ENCODE data around the gene PELI1.
"Not testable (repeated sequence)": the region's sequence is repeated elsewhere in the genome, so short reads cannot be mapped to it uniquely, and the experiment has no call there.

PELI1 gene

DNA sequence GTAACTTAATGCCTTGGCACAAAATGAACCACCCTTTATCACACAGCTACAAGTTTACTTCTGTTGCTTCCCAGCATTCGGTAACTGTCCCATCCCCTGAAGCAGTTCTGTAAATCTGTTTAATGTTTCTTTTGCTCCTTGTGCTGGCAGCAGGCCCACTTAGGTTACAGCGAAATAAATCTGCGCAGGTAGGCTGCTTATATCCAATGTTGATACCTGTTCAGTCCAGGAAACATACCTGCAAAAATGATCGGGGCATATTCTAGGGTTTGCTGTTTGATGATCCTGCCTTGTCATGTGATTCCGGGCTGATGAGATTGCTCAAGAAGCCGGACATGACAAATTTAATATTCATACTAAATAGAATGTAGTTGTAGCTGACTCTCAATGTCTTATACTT, 23.3 kb downstream of the PELI1 start:
- no peak for DNase-seq

DNA sequence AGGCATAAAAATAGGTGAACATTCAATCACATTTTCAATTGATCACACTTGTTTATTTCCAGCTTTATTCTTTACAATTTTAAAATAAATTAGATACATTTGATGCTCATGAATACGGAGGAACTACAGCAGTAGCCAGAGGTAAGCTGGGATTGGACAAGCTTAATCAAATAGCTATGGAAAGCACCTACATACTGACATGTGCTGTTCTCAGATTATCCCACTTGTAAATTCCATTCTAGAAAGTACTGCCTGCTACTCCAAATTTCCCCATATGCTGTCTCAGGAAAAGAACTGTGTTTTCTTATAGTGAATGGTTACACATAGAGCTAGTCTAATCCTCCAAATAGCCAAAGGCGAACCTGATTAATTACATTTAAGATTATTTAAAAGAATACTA, 24.2 kb downstream of the PELI1 start:
- DNase-seq = no peak

DNA sequence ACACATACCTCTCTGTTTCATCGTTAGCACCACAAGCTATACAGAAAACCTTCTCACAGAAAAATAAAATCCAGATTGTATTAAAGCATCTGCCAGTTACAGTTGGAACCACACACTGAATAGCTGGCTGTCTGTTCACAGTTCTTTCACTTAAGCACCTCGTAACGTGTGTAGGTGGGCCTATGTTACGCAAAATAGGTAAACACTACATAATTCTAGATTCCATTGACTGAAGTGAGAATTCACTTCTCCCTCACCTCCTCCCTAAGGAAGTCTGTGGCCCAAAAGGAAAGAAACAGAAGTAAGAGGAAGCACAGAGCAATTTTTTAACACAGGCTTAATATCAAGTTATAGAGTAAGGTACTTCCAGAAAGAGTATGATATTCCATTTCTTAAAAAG, 24.9 kb downstream of the PELI1 start:
- DNase-seq = no peak

DNA sequence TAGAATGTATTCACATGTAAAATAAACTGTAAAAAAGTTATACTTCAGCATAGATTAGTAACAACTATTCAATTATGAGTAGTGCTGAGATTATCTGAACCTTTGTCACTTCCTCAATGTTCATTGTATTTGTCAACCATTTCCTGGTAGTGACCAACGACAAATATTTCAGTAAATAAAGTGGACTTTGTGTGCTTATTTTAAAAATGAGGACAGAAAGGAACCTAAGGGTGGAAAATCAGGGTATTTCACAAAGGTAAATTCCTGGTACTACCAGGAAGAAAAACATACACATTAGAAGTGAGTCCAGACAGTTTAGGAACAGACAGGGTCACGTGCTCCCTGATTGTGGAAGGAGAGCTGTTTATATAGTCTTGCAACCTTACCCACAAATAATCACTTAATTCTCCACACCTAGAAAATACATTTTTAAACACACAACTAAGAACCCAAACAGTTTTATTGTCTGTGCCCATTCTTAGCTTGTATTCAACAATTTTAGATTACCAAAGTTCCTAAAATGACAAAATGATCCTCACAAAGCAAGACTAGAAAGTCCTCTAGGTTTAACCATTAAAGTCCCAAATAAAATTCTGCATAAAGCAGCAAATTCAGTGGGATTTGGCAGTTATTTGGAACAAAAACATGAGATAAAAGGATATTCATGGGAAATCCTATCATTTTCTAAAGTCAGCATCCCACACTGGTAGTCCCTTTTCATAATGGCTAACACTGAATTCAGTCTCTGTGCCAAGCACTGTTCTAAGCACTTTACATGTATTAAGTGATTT, 28.2 kb downstream of the PELI1 start:
- peak; percentile 28 for DNase-seq

DNA sequence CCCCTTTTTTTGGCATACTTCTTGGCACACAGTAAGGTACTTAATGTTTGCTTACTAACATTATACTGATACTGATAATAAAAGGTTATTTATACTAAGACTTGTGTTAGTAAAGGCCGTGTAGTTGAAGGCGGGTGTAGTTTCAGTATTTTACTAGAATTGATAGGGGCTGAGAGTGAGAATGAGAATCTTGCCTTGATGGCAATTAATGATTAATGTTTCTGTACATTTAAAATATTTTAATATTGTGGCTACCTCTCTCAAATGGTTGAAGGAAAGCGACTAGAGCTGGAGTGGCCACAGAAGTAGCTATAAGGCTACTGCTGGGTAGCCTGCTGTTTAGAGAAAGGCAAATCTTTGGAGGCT, 29.3 kb downstream of the PELI1 start:
- no peak for DNase-seq

DNA sequence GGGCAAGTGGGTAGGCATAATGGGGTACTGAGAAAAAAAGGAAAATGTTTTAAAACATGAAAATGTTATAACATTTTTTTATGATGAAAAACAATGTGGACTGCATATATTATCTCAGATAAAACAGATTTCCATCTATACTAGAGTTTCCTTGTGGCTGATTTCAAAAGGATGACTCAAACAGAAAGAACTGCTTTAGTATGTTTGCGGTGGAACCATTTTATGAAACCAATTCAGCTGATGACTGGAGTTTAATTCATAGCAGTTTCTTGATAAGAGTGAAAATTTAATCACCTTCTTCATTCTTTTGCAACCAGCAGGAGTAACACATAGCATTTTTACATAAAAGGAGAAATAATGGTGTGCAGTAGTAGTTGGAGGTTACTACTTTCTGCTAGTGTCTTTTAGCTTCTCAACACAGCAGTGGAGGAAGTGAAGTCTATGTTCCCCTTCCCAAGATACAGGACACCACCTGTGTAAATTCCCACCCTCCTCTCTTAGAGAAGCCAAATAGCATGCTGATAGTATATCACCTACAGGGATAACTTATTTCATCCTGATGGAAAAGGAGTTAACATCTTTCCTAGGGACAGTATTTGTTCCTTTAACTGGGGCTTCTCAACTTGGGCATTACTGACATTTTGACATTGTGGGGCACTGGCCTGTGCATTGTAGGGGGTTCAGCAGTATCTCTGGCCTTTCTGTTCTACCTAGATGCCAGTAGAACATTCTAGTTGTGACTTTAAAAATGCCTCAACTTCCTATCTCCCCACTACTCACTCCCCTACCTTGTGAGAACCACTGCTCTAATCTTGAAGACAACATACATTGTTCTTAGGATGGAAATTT, 29.9 kb downstream of the PELI1 start:
- peak; percentile 46 for DNase-seq

DNA sequence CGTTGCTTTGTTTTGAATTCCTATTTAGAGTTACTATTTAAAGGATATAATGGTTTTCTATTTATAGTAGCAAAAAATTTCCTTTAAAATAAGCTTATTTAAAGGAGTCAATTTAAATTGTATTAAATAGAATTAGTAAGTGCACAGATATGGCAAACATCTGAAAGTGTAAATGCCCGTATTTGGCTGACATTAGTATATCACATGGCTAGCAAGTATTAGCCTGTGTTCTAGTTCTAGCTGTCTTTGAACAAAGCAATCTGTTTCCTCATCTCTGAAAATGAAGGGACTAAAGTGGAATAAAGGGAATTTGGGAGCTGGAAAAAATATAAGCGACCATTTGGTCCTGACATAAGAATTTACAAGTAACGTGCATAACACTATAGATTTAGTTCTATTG, 32.2 kb downstream of the PELI1 start:
- DNase-seq = no peak

DNA sequence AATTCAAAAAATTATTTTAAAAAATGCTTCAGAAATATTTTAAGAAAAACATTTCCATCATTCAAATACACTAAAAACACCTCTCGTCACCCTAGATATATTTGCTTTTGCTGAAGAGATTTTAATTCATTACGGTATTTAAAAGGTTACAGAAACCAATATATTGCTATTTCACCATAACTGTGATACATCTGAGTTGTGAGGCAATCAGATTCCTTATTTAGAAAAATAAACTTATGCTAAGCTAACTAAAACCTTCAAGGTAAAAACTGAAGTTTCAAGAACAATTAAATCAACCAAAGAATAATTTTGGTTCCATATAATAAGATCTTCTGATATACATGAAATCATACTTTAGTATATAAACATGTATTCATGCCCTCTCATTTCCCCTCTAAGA, 32.8 kb downstream of the PELI1 start:
- no peak for DNase-seq

DNA sequence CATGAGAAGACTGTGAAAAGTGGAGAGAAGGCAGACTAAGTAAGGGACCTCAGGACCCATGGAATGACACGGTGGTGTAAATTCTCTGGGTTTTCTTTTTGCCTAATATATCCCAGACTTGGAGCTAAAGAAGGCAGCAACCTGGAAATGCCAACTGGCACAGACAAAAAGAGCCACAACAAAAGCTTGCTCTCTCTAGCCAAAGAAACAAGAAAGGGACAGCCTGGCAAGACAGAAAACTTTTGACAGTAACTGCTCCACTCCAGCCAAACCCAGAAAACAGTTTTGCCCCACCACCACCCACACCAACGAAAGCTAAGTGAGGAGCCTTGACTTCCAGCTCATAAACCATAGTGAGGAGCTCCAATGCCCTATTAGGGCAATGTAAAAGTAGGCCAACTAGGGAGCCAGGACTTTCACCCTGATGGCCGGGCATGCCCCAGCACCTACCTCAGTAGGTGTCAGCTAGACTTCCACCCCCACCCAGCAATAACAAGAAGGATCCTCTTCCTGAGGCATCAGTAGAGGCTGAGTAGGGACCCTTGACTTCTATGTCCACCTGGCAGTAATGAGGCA, 35.5 kb downstream of the PELI1 start:
- no peak for DNase-seq

DNA sequence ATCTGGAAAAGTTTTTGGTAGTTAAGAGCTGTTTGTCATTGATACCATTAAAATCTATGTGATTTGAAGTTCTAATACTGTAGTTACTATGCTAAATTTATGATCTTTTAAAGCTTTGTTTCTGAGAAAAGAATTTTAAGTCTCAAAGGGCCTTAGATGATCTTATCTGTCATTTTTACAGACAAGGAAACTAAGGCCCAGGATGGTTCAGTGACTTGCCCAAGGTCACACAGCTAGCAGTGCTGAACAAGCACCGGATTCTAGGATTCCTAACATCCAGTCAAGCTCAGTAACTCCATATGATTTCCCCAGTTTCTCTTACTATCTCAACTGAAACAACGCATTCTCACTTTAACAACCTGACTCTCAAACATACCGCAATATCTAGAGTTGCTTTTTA, 37.7 kb downstream of the PELI1 start:
- no peak for DNase-seq

DNA sequence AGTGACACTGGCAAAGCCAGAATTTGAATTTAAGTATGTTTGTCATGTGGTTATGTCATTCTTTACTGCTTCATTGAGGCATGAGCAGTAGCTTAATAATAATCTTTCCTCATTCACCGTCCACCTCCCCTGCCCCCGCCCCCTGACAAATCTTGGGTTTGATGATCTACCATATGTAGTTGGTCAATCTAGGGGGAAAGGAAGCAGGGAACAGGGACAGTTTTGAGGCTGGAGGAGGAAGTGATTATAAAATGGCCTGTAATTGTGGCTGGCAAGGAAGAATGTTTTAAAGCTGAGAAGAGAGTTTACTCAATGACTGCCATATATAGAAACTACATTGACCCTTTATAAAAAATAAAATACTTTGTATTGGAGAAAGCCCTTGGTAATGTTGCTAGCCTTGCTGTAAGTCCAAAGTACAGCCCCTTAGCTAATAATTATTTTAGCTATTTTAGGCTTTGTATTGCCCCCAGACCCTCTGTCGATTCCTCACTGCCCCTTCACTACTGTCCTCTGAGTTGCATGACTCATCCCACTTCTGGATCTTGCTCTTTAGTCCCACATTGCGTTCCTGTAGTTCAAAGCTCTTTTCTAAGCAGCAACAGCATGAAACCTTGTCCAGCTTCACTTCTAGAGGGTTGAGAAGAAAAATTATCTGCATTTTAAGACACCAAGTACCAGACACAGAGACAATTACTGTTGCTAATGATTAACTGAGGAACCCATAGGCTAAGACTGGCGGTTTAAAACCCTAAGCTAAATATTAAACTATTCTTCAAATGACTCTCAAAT, 38.4 kb downstream of the PELI1 start:
- peak; percentile 8 for DNase-seq

DNA sequence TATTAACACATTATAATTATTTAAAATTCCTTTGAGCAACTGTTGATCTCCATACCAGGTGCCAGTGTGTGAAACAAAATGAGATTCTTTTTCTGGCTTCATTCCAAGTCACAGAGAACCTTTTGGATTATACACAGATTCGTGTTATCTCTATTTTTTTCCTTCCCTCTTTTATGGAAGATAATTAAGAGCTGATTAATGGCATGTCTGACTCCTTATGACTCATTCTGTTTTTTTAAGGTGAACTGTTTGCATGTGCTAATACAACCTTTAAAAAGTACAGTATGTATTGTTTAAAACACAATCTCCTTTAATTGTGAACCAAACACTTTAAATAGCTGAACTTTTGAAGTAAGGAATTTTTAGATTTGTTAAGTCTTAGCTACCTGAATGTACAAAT, 39.3 kb downstream of the PELI1 start:
- DNase-seq = no peak

DNA sequence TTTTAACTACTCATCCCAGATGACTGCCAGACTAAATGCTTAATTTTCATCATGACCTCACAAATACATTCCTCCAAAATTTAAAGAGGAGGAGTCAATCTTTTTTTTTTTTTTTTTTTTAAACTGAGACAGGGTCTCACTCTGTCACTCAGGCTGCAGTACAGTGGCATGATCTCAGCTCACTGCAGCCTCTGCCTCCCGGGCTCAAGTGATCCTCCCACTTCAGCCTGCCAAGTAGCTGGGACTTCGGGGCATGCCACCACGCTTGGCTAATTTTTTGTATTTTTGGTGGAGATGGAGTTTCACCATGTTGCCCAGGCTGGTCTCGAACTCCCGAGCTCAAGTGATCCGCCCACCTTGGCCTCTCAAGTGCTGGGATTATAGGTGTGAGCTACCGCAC, 41.5 kb downstream of the PELI1 start:
- DNase-seq = not testable (repeated sequence)

DNA sequence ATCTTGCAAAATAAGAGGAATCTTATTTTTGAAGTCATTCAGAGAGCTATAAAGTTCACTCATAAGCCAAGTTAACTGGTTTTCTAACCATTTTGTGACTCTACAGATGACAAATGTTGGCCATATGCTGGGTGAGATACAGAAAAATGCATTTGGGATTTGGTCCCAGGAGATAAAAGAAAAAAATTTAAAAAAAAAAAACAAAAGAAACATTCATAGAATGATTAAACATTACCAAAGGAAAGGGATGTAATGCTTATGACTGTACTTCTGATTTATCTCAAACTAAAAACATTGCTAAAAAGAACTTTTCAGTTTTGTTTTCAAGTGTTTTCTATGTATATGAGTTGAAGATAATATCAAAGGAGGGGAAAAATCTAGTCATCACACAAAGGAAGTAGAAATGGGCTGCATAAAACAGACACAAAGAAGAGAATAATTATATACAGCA, 43.1 kb downstream of the PELI1 start:
- DNase-seq = peak; percentile 50

DNA sequence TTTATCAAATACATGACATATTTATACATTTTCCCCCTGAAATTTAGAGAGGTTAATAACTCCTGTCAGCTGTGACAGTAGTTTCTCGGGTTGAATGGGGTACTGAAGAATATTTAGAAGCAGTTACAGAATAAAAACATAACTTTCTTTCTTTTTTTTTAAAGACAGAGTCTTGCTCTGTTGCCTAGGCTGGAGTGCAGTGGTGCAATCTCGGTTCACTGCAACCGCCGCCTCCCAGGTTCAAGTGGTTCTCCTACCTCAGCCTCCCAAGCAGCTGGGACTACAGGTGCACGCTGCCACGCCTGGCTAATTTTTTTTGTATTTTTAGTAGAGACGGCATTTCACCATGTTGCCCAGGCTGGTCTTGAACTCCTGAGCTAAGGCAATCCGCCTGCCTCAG, 43.6 kb downstream of the PELI1 start:
- DNase-seq = not testable (repeated sequence)

DNA sequence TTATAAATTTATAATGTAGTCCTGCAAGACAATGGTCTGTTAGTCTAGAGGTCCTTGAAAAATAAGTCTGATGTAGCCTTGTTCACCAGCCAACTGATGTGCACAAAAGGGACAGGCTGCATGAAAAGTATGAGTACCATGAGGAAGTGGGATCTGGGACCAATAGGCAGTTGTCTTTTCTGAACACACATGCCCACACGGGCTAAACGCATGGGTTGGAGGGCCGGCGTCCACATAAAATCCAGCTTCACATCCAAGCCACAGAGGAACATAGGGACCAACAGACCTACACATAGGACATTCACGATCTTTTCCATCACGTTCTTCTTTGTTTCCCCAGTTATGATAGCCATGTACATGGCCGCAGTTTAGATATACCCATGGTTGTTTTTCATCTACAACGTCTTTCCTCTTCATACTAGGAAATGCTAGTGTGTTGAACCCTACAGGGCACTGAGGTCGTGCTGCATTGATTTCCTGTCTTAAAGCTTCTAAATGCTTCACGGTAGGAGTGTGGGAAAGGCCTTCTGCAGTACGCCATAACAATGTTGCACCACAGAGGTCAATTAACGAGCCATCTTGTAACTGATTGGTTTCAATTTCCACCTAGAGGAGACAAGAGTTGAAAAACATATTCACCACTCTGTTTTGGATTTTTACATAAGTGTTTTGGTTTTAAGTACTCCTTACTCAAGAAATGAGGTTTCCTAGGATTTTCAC, 49.4 kb downstream of the PELI1 start:
- DNase-seq = no peak

DNA sequence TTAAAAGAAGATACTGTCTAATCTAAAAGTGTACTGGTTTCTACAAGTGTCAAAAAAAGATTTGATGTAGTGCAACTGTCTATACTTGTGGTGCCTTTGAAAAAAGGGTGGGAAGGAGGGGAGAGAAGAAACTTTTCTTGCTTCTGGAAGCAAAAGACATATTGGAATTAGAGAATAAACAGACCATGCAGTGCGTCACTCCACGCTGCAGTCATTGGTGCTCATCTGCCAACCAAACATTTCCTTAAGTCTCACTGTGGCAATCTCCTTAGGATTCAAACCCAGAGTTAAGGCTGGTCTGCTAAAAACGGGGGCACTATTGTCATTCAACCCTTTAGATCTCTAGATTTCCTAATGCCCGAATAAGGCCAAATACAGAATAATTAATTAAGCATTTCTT, 50.9 kb downstream of the PELI1 start:
- DNase-seq = no peak

DNA sequence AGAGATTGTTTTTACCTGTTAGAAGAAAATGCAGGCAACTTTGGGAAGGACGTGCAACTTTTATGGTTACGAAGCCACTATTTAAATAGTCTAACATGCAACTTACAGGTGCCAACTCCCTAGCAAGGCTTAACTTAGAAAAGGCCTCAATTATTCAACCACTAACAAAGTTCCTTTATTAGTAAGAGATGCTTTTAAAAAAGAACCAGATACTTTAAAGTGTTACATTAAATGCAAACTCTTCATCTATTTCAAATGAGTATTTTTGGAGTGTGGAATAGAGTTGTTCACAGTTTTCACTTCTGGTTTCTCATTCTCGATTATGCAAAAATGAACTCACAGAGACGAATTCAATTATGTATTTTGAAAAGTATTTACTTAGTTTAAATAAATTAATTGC, 51.7 kb downstream of the PELI1 start:
- DNase-seq = no peak

DNA sequence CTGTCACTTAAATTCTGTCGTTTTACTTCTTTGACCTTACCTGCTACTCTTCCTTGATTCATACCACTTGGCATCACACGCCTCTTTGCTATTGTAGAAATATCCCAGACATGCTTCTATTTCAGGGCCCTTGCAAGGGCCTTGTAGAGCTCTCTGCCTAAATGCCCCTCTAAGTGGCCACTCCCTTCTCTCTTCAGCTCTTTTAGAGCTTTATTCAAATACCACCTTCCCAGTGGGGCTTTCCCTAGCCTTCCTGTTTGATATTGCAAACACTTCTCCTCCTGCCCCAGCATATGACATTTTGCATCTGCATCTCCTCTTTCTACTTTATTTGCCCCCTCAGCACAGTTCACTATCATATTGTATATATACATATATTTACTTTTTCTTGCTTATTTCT, 54.0 kb downstream of the PELI1 start:
- no peak for DNase-seq

DNA sequence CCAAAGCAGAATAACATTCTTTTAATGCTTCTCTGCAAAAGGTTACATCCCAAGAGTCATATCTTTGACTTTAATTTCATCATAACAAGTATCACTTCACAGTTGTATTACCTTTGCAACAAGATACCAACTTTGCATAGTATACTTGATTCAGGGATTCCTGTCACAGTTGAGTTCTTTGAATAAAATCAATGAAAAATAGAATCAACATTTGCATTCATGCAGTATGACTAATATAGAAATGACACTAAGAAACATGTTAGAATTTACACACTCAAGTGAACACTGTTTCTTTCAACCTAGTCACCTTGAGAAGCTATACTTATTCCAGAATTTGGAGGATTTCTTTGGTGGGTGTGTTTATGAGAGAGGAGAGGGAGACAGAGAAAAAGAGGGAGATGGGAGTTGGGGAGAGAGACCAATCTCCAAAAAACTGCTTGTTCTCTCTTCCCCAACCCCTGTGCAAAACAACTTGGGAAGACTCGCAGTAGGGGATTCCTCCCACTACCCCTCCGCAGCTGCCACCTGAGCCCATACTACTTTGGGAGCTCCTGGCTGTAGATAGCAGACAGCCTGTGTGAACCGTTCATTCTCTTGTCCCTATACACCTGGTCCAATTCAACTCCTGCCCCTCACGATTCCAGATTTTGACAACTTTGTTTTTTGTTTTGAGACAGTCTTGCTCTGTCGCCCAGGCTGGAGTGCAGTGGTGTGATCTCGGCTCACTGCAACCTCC, 57.7 kb downstream of the PELI1 start:
- no peak for DNase-seq

DNA sequence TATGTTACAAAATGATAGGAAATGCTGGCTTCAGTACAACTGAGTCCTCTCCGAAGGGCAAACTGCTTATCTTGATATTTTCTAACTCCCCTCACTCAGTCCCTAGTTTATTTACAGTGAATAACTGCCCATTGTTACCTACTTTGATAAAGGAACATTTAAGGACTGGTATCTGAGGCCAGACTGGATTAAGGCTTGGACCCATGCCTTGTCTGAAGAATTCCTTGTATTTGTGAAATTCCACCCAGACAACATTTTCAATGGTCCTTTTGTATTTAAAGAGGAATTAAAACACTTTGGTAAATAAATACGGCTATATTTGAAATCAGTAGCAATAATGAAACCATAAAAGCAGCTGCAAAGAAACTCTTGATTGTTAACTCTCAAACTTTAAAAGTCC, 58.3 kb downstream of the PELI1 start:
- no peak for DNase-seq

DNA sequence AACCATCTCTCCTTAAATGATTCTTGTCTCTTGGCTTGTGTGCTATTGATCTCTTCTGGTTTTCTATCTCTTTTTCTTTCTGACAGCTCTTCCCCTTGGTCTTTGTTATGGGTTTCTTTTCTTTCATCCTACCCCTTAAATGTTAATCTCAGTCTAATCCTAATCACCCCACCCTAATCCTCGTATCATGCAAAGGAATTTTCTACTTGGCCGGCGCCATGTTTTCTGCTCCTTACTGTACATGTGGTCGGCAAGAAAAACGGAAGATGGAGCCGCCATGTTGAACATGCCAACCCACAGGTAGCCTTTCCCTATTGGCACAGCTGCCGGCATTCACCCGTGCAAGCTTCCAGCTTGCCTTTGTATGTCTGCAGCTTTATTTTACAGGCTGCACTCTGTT, 63.2 kb downstream of the PELI1 start:
- DNase-seq = no peak

Measured in hematopoietic multipotent progenitor cell treated with erythropoietin and hydrocortisone succinate and interleukin-3 and kit ligand, for 4 days (in vitro differentiated cells).